Measurements from ENCODE around the gene SEMA6A. TPM values are rescaled to one million over a fixed set of nuclear protein-coding genes. Genes with fewer than 3 reads are reported as not detected.

Gene SEMA6A
- total and polyA plus RNA-seq, 2 of the 13 experiments (the other 11 are each of a cell fraction or from before 2014, with no cell fraction given), result 5.1 to 6.5 TPM

DNA sequence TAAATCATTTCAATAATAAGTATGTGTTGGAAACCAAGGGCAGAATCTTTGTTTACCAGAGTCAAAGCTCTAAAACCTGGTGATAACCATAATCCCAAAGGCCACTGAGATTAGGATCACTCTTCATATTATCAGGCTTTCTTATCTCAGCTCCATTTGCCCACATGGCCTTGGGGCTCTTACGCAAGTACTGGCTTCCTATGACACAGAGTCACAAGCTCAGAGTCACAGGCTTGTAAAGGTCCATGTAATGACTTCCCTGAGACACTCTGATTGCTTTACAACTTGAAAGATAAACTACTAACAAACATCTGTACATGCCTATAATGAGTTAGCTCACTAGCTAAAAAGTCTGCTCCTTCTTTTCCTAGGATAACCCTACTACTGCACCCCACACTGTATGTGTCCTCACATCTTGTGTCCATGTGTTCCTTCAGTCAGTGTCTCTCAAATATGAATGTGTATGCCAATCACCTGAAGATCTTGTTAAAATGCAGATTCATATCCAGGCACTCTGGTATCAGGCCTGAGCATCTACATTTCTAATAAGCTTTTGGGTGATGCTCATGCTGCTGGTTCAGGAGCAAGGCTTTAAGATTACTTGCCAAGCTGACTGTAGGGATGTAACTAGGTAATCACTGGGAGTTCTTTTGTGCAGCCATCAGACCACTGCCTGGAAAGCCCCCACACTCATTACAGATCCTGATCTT, 28.4 kb downstream of the SEMA6A start:
- no peak overlapping the region for H3K4me3 ChIP-seq (replicated peaks in 1 of 3; ENCODE audit: insufficient read depth in 1 of 3, low read depth in 2 of 3, low read length in 3 of 3)
- H3K79me2 ChIP-seq (ENCODE audit: insufficient read depth, low read length), result peaks cover 42% of the 10 kb centered on the region
- H3K9me3 ChIP-seq (ENCODE audit: low read length), result peaks cover 20% of the 10 kb centered on the region
- no peaks in the 10 kb centered on the region; the same call in 1 of the 2 replicates for H4K20me1 ChIP-seq (ENCODE audit: insufficient read depth, low read length)
- no peak overlapping the region for H3K9ac ChIP-seq (ENCODE audit: insufficient read depth, low read depth, low read length)
- H3K4me1 ChIP-seq (ENCODE audit: insufficient read depth, low read length), result peaks cover 26% of the 10 kb centered on the region
- FAIRE-seq (no peak), DNase-seq (ENCODE audit: low spot score) (peak; percentile 41), ATAC-seq (no peak)
- no peak overlapping the region for H3K4me2 ChIP-seq (ENCODE audit: low read depth, low read length)
- H3K36me3 ChIP-seq (replicated peaks in 1 of 2; ENCODE audit: control insufficient read depth in 1 of 2, insufficient read depth in 2 of 2, low read length in 2 of 2), result no peaks in the 10 kb centered on the region
- ChIA-PET CTCF (ENCODE audit: low intra/inter-chr PET ratio, low total read pairs) (no interaction called here), POLR2A (interaction anchor here (2.2 kb wide), 1 partner anchor 10 kb away, joined by 12 read pairs; no protein-coding TSS in a partner anchor)
- 82% methylated on average over 1 of the region's 1 CpG for WGBS (ENCODE audit: low lambda C conversion rate)
- H3K27me3 ChIP-seq (ENCODE audit: control insufficient read depth in 1 of 2, insufficient read depth in 2 of 2, low read length in 2 of 2), result no peaks in the 10 kb centered on the region
- no peak overlapping the region for H3K27ac ChIP-seq (ENCODE audit: extremely low read length, insufficient read depth, low read length)
- intact Hi-C loops (cut with micrococcal nuclease; ENCODE audit: unreplicated experiment) (no loop called here), in situ Hi-C loops (cut with HindIII; ENCODE audit: extremely low pct_ligation_motif_present, low pct_unique_long_range_greater_than_20kb) (no loop called here)
- H2AFZ ChIP-seq (ENCODE audit: low read length), result no peak overlapping the region
- BruUV-seq (replicated peaks), result no TSS peak
- TF ChIP-seq, protein P1, sequence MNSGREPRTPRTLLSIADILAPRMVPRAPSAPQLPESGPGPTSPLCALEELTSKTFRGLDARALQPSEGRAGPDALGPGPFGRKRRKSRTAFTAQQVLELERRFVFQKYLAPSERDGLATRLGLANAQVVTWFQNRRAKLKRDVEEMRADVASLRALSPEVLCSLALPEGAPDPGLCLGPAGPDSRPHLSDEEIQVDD (CRISPR knock-in tag; IDR thresholded peaks at IDR 0.05; ENCODE audit: borderline replicate concordance), result no peak
- no peak for TF ChIP-seq NR2F2 (IDR thresholded peaks at IDR 0.05; ENCODE audit: borderline replicate concordance, low read depth)
- TF ChIP-seq ZNF34 (CRISPR knock-in tag; IDR thresholded peaks at IDR 0.05; ENCODE audit: borderline replicate concordance), result no peak
- TF ChIP-seq CCDC6 (CRISPR knock-in tag; IDR thresholded peaks at IDR 0.05), result no peak
- no peak for TF ChIP-seq CREB1 (IDR thresholded peaks at IDR 0.05)
- TF ChIP-seq CREB1 (CRISPR knock-in tag; IDR thresholded peaks at IDR 0.05), result 0 out of 2 replicates have a peak, but pooled peaks have one; percentile 22
- TF ChIP-seq, protein P2, sequence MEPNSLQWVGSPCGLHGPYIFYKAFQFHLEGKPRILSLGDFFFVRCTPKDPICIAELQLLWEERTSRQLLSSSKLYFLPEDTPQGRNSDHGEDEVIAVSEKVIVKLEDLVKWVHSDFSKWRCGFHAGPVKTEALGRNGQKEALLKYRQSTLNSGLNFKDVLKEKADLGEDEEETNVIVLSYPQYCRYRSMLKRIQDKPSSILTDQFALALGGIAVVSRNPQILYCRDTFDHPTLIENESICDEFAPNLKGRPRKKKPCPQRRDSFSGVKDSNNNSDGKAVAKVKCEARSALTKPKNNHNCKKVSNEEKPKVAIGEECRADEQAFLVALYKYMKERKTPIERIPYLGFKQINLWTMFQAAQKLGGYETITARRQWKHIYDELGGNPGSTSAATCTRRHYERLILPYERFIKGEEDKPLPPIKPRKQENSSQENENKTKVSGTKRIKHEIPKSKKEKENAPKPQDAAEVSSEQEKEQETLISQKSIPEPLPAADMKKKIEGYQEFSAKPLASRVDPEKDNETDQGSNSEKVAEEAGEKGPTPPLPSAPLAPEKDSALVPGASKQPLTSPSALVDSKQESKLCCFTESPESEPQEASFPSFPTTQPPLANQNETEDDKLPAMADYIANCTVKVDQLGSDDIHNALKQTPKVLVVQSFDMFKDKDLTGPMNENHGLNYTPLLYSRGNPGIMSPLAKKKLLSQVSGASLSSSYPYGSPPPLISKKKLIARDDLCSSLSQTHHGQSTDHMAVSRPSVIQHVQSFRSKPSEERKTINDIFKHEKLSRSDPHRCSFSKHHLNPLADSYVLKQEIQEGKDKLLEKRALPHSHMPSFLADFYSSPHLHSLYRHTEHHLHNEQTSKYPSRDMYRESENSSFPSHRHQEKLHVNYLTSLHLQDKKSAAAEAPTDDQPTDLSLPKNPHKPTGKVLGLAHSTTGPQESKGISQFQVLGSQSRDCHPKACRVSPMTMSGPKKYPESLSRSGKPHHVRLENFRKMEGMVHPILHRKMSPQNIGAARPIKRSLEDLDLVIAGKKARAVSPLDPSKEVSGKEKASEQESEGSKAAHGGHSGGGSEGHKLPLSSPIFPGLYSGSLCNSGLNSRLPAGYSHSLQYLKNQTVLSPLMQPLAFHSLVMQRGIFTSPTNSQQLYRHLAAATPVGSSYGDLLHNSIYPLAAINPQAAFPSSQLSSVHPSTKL (CRISPR knock-in tag; IDR thresholded peaks at IDR 0.05), result peak; percentile 72
- TF ChIP-seq XRCC5 (optimal IDR thresholded peaks at IDR 0.05; ENCODE audit: low read length), result no peak
- no peak for TF ChIP-seq ARID2 (CRISPR knock-in tag; IDR thresholded peaks at IDR 0.05; ENCODE audit: borderline replicate concordance)
- no peak for TF ChIP-seq ZNF441 (CRISPR knock-in tag; IDR thresholded peaks at IDR 0.05; ENCODE audit: borderline replicate concordance)
- no peak for TF ChIP-seq POGZ (CRISPR knock-in tag; IDR thresholded peaks at IDR 0.05)
- TF ChIP-seq RBFOX2 (IDR thresholded peaks at IDR 0.05; ENCODE audit: low read depth, low read length), result no peak
- TF ChIP-seq ZNF598 (CRISPR knock-in tag; IDR thresholded peaks at IDR 0.05; ENCODE audit: borderline replicate concordance), result no peak
- no peak for TF ChIP-seq ZNF678 (CRISPR knock-in tag; IDR thresholded peaks at IDR 0.05)
- no peak for TF ChIP-seq ZSCAN29 (CRISPR knock-in tag; conservative IDR thresholded peaks at IDR 0.05)
- TF ChIP-seq ZNF17 (CRISPR knock-in tag; IDR thresholded peaks at IDR 0.05), result no peak

Data from HepG2 (cell line).